Measurements from ENCODE around the gene PER3. TPM values are rescaled to one million over a fixed set of nuclear protein-coding genes. Genes with fewer than 3 reads are reported as not detected.

PER3 gene
- total RNA-seq, 2 donors from 2014 or later: 1.6 to 3.7 TPM

GRCh38 chr1:7857985-7858384 lies 73.9 kb downstream of the PER3 start:
- Mint-ChIP-seq H3K4me3 (no peak overlapping the region), H3K9me3 (no peaks in the 10 kb centered on the region), H3K36me3 (no peaks in the 10 kb centered on the region), H3K4me1 (ENCODE audit: low read depth in 2 of 2) (peaks cover 4 to 6% of the 10 kb centered on the region in 2 donors), H3K27ac (no peak overlapping the region), H3K27me3 (no peaks in the 10 kb centered on the region)
- DNase-seq (ENCODE audit: low spot score) (no peak), ATAC-seq (no peak)

GRCh38 chr1:7859406-7859805 lies 75.3 kb downstream of the PER3 start:
- Mint-ChIP-seq H3K27ac (no peak overlapping the region), H3K27me3 (no peaks in the 10 kb centered on the region), H3K9me3 (no peaks in the 10 kb centered on the region), H3K4me3 (no peak overlapping the region), H3K4me1 (ENCODE audit: low read depth in 2 of 2) (peaks cover 4 to 6% of the 10 kb centered on the region in 2 donors), H3K36me3 (no peaks in the 10 kb centered on the region)
- ATAC-seq (no peak), DNase-seq (ENCODE audit: low spot score) (no peak)

GRCh38 chr1:7860130-7860529 lies 76.0 kb downstream of the PER3 start:
- H3K4me3 Mint-ChIP-seq: no peak overlapping the region
- H3K36me3 Mint-ChIP-seq: no peaks in the 10 kb centered on the region
- H3K9me3 Mint-ChIP-seq: no peaks in the 10 kb centered on the region
- DNase-seq (ENCODE audit: low spot score) (no peak), ATAC-seq (no peak)
- H3K27ac Mint-ChIP-seq: peak overlapping the region in 1 of 2 donors; percentile 13
- H3K27me3 Mint-ChIP-seq: no peaks in the 10 kb centered on the region
- peaks cover 4 to 6% of the 10 kb centered on the region in 2 donors for H3K4me1 Mint-ChIP-seq (ENCODE audit: low read depth in 2 of 2)

GRCh38 chr1:7861452-7861851 lies 77.4 kb downstream of the PER3 start:
- Mint-ChIP-seq H3K9me3 (no peaks in the 10 kb centered on the region), H3K27me3 (no peaks in the 10 kb centered on the region), H3K27ac (no peak overlapping the region), H3K4me1 (ENCODE audit: low read depth in 2 of 2) (peaks cover 0 to 2% of the 10 kb centered on the region in 2 donors), H3K4me3 (no peak overlapping the region), H3K36me3 (no peaks in the 10 kb centered on the region)
- ATAC-seq: no peak
- no peak for DNase-seq (ENCODE audit: low spot score)

GRCh38 chr1:7862211-7863060 lies 78.3 kb downstream of the PER3 start:
- ATAC-seq: no peak
- no peaks in the 10 kb centered on the region for H3K36me3 Mint-ChIP-seq
- no peaks in the 10 kb centered on the region for H3K27me3 Mint-ChIP-seq
- no peak overlapping the region for H3K4me3 Mint-ChIP-seq
- H3K4me1 Mint-ChIP-seq (ENCODE audit: low read depth in 2 of 2): no peaks in the 10 kb centered on the region
- no peaks in the 10 kb centered on the region for H3K9me3 Mint-ChIP-seq
- DNase-seq (ENCODE audit: low spot score): no peak
- H3K27ac Mint-ChIP-seq: no peak overlapping the region

- ATAC-seq (no peak), DNase-seq (ENCODE audit: low spot score) (no peak)
- H3K27me3 Mint-ChIP-seq: no peaks in the 10 kb centered on the region
- no peak overlapping the region for H3K4me3 Mint-ChIP-seq
- H3K27ac Mint-ChIP-seq: peak overlapping the region in 1 of 2 donors; percentile 57
- no peaks in the 10 kb centered on the region for H3K4me1 Mint-ChIP-seq (ENCODE audit: low read depth in 2 of 2)
- H3K9me3 Mint-ChIP-seq: no peaks in the 10 kb centered on the region
- H3K36me3 Mint-ChIP-seq: no peaks in the 10 kb centered on the region
Observed at GRCh38 chr1:7863756-7864328, 79.8 kb downstream of the PER3 start.

- H3K4me3 Mint-ChIP-seq: no peak overlapping the region
- no peaks in the 10 kb centered on the region for H3K27me3 Mint-ChIP-seq
- no peak overlapping the region for H3K27ac Mint-ChIP-seq
- H3K36me3 Mint-ChIP-seq: no peaks in the 10 kb centered on the region
- H3K9me3 Mint-ChIP-seq: no peaks in the 10 kb centered on the region
- no peak for DNase-seq (ENCODE audit: low spot score)
- no peak for ATAC-seq
- no peaks in the 10 kb centered on the region for H3K4me1 Mint-ChIP-seq (ENCODE audit: low read depth in 2 of 2)
Observed at GRCh38 chr1:7865978-7866377, 81.9 kb downstream of the PER3 start.

GRCh38 chr1:7868070-7868780 lies 84.1 kb downstream of the PER3 start:
- Mint-ChIP-seq H3K36me3 (no peaks in the 10 kb centered on the region), H3K27ac (no peak overlapping the region), H3K4me1 (ENCODE audit: low read depth in 2 of 2) (peaks cover 0 to 2% of the 10 kb centered on the region in 2 donors), H3K4me3 (no peak overlapping the region), H3K27me3 (no peaks in the 10 kb centered on the region), H3K9me3 (no peaks in the 10 kb centered on the region)
- no peak for DNase-seq (ENCODE audit: low spot score)
- ATAC-seq: no peak

- Mint-ChIP-seq H3K27ac (no peak overlapping the region), H3K4me3 (no peak overlapping the region), H3K27me3 (no peaks in the 10 kb centered on the region), H3K9me3 (no peaks in the 10 kb centered on the region), H3K4me1 (ENCODE audit: low read depth in 2 of 2) (peaks cover 0 to 3% of the 10 kb centered on the region in 2 donors), H3K36me3 (no peaks in the 10 kb centered on the region)
- ATAC-seq: no peak
- DNase-seq (ENCODE audit: low spot score): no peak
Observed at GRCh38 chr1:7869136-7869920, 85.2 kb downstream of the PER3 start.

- Mint-ChIP-seq H3K27me3 (no peaks in the 10 kb centered on the region), H3K4me1 (ENCODE audit: low read depth in 2 of 2) (peaks cover 0 to 3% of the 10 kb centered on the region in 2 donors), H3K36me3 (no peaks in the 10 kb centered on the region), H3K27ac (peak overlapping the region in 1 of 2 donors; percentile 47), H3K9me3 (no peaks in the 10 kb centered on the region), H3K4me3 (no peak overlapping the region)
- DNase-seq (ENCODE audit: low spot score) (no peak), ATAC-seq (peak in 1 of 2 donors; percentile 11)
Observed at GRCh38 chr1:7871136-7871535, 87.0 kb downstream of the PER3 start.

- H3K4me1 Mint-ChIP-seq (ENCODE audit: low read depth in 2 of 2): peaks cover 8 to 13% of the 10 kb centered on the region in 2 donors
- H3K9me3 Mint-ChIP-seq: peaks cover 6% of the 10 kb centered on the region
- peaks cover 11% of the 10 kb centered on the region for H3K36me3 Mint-ChIP-seq
- no peak overlapping the region for H3K4me3 Mint-ChIP-seq
- no peak for DNase-seq (ENCODE audit: low spot score)
- ATAC-seq: peak in 1 of 2 donors; percentile 24
- no peaks in the 10 kb centered on the region for H3K27me3 Mint-ChIP-seq
- no peak overlapping the region for H3K27ac Mint-ChIP-seq
Observed at GRCh38 chr1:7873801-7874795, 90.0 kb downstream of the PER3 start.

- Mint-ChIP-seq H3K27me3 (no peaks in the 10 kb centered on the region), H3K36me3 (peaks cover 11% of the 10 kb centered on the region), H3K4me1 (ENCODE audit: low read depth in 2 of 2) (peaks cover 8 to 13% of the 10 kb centered on the region in 2 donors), H3K4me3 (no peak overlapping the region), H3K27ac (no peak overlapping the region), H3K9me3 (peaks cover 6% of the 10 kb centered on the region)
- no peak for DNase-seq (ENCODE audit: low spot score)
- no peak for ATAC-seq
Observed at GRCh38 chr1:7878027-7878426, 93.9 kb downstream of the PER3 start.
